ENCODE data around the gene CENPE.
A peak's percentile ranks its signal among the peaks of the same experiment; 100 is the strongest.

CENPE gene

GRCh38 chr4:103075894-103076746 is 122.0 kb downstream of the CENPE start:
- peak; percentile 77 for DNase-seq

- no peak for DNase-seq
Observed at GRCh38 chr4:103075435-103075893, 122.7 kb downstream of the CENPE start.

GRCh38 chr4:103074744-103075434 is 123.3 kb downstream of the CENPE start:
- DNase-seq, result no peak

GRCh38 chr4:103073792-103074438 is 124.2 kb downstream of the CENPE start:
- no peak for DNase-seq

GRCh38 chr4:103067841-103068547 is 130.1 kb downstream of the CENPE start:
- no peak for DNase-seq

- DNase-seq, result no peak
Observed at GRCh38 chr4:103060453-103061148, 137.5 kb downstream of the CENPE start.

Measured in NCI-H2227 treated with DMSO at 0.1 percent for 48 hours (cell line).